GM12878 (cell line): ENCODE results near the gene RPL29. TPM values are rescaled to one million over a fixed set of nuclear protein-coding genes. Genes with fewer than 3 reads are reported as not detected.

Source experiments
- ATAC-seq: fragments of 200-7000 bp; cut with Tn5 transposase; 3 replicates; pipeline ENCODE4 v1.9.1; 2020; ENCODE audit warnings: mild to moderate bottlenecking, moderate library complexity
- BruUV-seq: library from RNA; stranded (reverse); fragments of 400-500 nt; replicated peaks from 2 replicates; lab custom pipeline; 2021; lab: Mats Ljungman, UMichigan
- CTCF ChIA-PET: fragments of 300-600 bp; sonication (Branson Sonifier 250); formaldehyde crosslinking; extraction: SDS; loops from one replicate; lab custom pipeline; 2021; ENCODE audit warnings: inconsistent platforms; lab: Yijun Ruan, JAX
- POLR2A ChIA-PET: fragments of 350-600 bp; formaldehyde crosslinking; extraction: SDS; loops from one replicate; lab custom pipeline; 2021; ENCODE audit warnings: inconsistent platforms; lab: Charles Lee
- RAD21 ChIA-PET: fragments of 300-600 bp; sonication (Branson Sonifier 250); formaldehyde crosslinking; loops from one replicate; lab custom pipeline; 2023; ENCODE audit warnings: antibody characterized with exemption; ENCODE audit not compliant: unreplicated experiment; lab: Charles Lee
- SMC1A ChIA-PET: fragments of 300-600 bp; sonication (Branson Sonifier 250); formaldehyde crosslinking; loops from one replicate; lab custom pipeline; 2023; ENCODE audit not compliant: unreplicated experiment, uncharacterized antibody; lab: Charles Lee
- DNase-seq: peaks from one replicate; pipeline ENCODE4 v3.0.0-alpha.2; 2011; ENCODE audit warnings: low read depth, low spot score
- FAIRE-seq: peaks from 3 replicates; lab custom pipeline; 2011; peaks lifted over from hg19 to GRCh38; lab: Jason Lieb, UNC
- H2AFZ ChIP-seq: 2 replicates; pipeline ENCODE4 v1.6.0; 2011; ENCODE audit warnings: low read depth, low read length, control low read depth; ENCODE audit not compliant: control insufficient read depth
- H3K27ac ChIP-seq: 2 replicates; pipeline ENCODE4 v1.5.1; 2011; ENCODE audit warnings: control low read depth; ENCODE audit not compliant: control insufficient read depth, insufficient read depth
- H3K27me3 ChIP-seq, 2 experiments: replicated peaks in 1 of 2; 2 replicates each; pipeline versions ENCODE4 v1.6.0 to v1.6.1; 2011; ENCODE audit warnings: low read length in 1 of 2; ENCODE audit not compliant: control insufficient read depth in 2 of 2, insufficient read depth in 2 of 2
- H3K36me3 ChIP-seq, 2 experiments: 2 replicates each; pipeline ENCODE4 v1.5.1; 2011; ENCODE audit warnings: low read length in 1 of 2; ENCODE audit not compliant: control insufficient read depth in 2 of 2, insufficient read depth in 2 of 2
- H3K4me1 ChIP-seq: 2 replicates; pipeline ENCODE4 v1.6.1; 2011; ENCODE audit warnings: mild to moderate bottlenecking, low read length, moderate library complexity, mixed read lengths; ENCODE audit not compliant: control insufficient read depth, insufficient read depth
- H3K4me2 ChIP-seq: 2 replicates; pipeline ENCODE4 v1.6.0; 2011; ENCODE audit warnings: control low read depth; ENCODE audit not compliant: control insufficient read depth, insufficient read depth
- H3K4me3 ChIP-seq: fragments of 200-600 bp; sonication (generic); 2 replicates; pipeline ENCODE4 v1.5.1; 2016
- H3K79me2 ChIP-seq: 2 replicates; pipeline ENCODE4 v1.6.0; 2011; ENCODE audit warnings: low read length; ENCODE audit not compliant: control insufficient read depth, insufficient read depth
- H3K9ac ChIP-seq: 2 replicates; pipeline ENCODE4 v1.8.0; 2011; ENCODE audit warnings: low read length, control low read depth, mixed read lengths; ENCODE audit not compliant: control insufficient read depth, insufficient read depth
- H3K9me3 ChIP-seq: replicated peaks from 3 replicates; pipeline ENCODE4 v1.5.1; 2011; ENCODE audit warnings: mild to moderate bottlenecking, low read length; ENCODE audit not compliant: control insufficient read depth, insufficient read depth
- H4K20me1 ChIP-seq: 2 replicates; pipeline ENCODE4 v1.6.0; 2011; ENCODE audit not compliant: control insufficient read depth, insufficient read depth
- ATF7 ChIP-seq: fragments of 450-650 bp; IDR thresholded peaks from 2 replicates; pipeline ENCODE4 v1.6.1; 2016; ENCODE audit warnings: low read depth, mild to moderate bottlenecking
- BACH1 ChIP-seq: fragments of 450-650 bp; IDR thresholded peaks from 2 replicates; pipeline ENCODE4 v1.6.1; 2017; ENCODE audit warnings: mild to moderate bottlenecking, borderline replicate concordance
- BCL3 ChIP-seq: IDR thresholded peaks from 2 replicates; pipeline ENCODE4 v1.6.1; 2011; ENCODE audit warnings: borderline replicate concordance, low read depth, mild to moderate bottlenecking, moderate library complexity, low read length; ENCODE audit not compliant: insufficient read depth, poor library complexity, severe bottlenecking
- BMI1 ChIP-seq: fragments of 450-650 bp; IDR thresholded peaks from 2 replicates; pipeline ENCODE4 v1.6.1; 2016; ENCODE audit warnings: mild to moderate bottlenecking, moderate library complexity, borderline replicate concordance
- BRCA1 ChIP-seq: IDR thresholded peaks from 2 replicates; pipeline ENCODE4 v1.6.1; 2011; ENCODE audit warnings: low read depth, low read length, improper control_type of control experiment
- EED ChIP-seq: sonication (generic); IDR thresholded peaks from 2 replicates; pipeline ENCODE4 v1.6.1; 2016; ENCODE audit warnings: antibody characterized with exemption, low read depth
- GATAD2B ChIP-seq: fragments of 450-650 bp; conservative IDR thresholded peaks from 2 replicates; pipeline ENCODE4 v1.6.1; 2017; ENCODE audit warnings: low read depth, mild to moderate bottlenecking, moderate library complexity
- HDGF ChIP-seq: fragments of 450-650 bp; IDR thresholded peaks from 2 replicates; pipeline ENCODE4 v1.6.1; 2016; ENCODE audit warnings: antibody characterized with exemption
- KLF5 ChIP-seq: fragments of 450-650 bp; IDR thresholded peaks from 2 replicates; pipeline ENCODE4 v1.6.1; 2014; ENCODE audit warnings: mild to moderate bottlenecking; ENCODE audit not compliant: partially characterized antibody
- MAX ChIP-seq: IDR thresholded peaks from 2 replicates; pipeline ENCODE4 v1.6.1; 2012; ENCODE audit warnings: low read depth, low read length, improper control_type of control experiment
- MTA2 ChIP-seq: fragments of 450-650 bp; IDR thresholded peaks from 2 replicates; pipeline ENCODE4 v1.6.1; 2016; ENCODE audit warnings: low read depth, mild to moderate bottlenecking, moderate library complexity
- MYC ChIP-seq: IDR thresholded peaks from 2 replicates; pipeline ENCODE4 v1.6.1; 2011; ENCODE audit warnings: mild to moderate bottlenecking, low read length, moderate library complexity, inconsistent platforms; ENCODE audit not compliant: insufficient read depth, insufficient replicate concordance, insufficient read length, severe bottlenecking
- NBN ChIP-seq: fragments of 450-650 bp; IDR thresholded peaks from 2 replicates; pipeline ENCODE4 v1.6.1; 2016
- PML ChIP-seq: IDR thresholded peaks from 2 replicates; pipeline ENCODE4 v1.6.1; 2012; ENCODE audit warnings: low read length, inconsistent platforms
- SIN3A ChIP-seq: IDR thresholded peaks from 2 replicates; pipeline ENCODE4 v1.6.1; 2012; ENCODE audit warnings: low read depth, low read length, improper control_type of control experiment
- SMARCA5 ChIP-seq: fragments of 450-650 bp; IDR thresholded peaks from 2 replicates; pipeline ENCODE4 v1.6.1; 2017; ENCODE audit warnings: mild to moderate bottlenecking
- SPI1 ChIP-seq: IDR thresholded peaks from 2 replicates; pipeline ENCODE4 v1.6.1; 2011; ENCODE audit warnings: low read depth, mild to moderate bottlenecking, low read length, moderate library complexity, borderline replicate concordance; ENCODE audit not compliant: insufficient read depth
- SUZ12 ChIP-seq: fragments of 200-600 bp; sonication (generic); IDR thresholded peaks from one replicate; pipeline ENCODE4 v1.6.1; 2018; ENCODE audit warnings: antibody characterized with exemption, mild to moderate bottlenecking; ENCODE audit not compliant: unreplicated experiment
- TCF12 ChIP-seq: IDR thresholded peaks from 2 replicates; pipeline ENCODE4 v1.6.1; 2011; ENCODE audit warnings: low read depth, mild to moderate bottlenecking, low read length
- TCF3 ChIP-seq: IDR thresholded peaks from 2 replicates; pipeline ENCODE4 v1.6.1; 2012; ENCODE audit warnings: low read depth, mild to moderate bottlenecking, low read length, borderline replicate concordance; ENCODE audit not compliant: insufficient read depth
- YBX1 ChIP-seq: fragments of 450-650 bp; IDR thresholded peaks from 2 replicates; pipeline ENCODE4 v1.6.1; 2016; ENCODE audit warnings: antibody characterized with exemption
- ZBED1 ChIP-seq: IDR thresholded peaks from 2 replicates; pipeline ENCODE4 v1.6.1; 2016; ENCODE audit warnings: borderline replicate concordance
- WGBS: methylation state at CpG from one replicate; pipeline ENCODE4 v1.1.6; 2016; ENCODE audit warnings: low lambda C conversion rate; ENCODE audit not compliant: insufficient replicate concordance, insufficient coverage; ENCODE audit errors: missing lambda C conversion rate; 5-methylcytosine and 5-hydroxymethylcytosine counted together
- in situ Hi-C: fragments of 300-500 bp; cut with MboI; formaldehyde crosslinking; loops from 9 replicates; pipeline ENCODE4 v1.14.3; 2018; ENCODE audit warnings: mixed read lengths
- intact Hi-C: fragments of 100-400 bp; cut with micrococcal nuclease; formaldehyde crosslinking; loops from one replicate; pipeline ENCODE4 v1.14.2; 2022; ENCODE audit not compliant: unreplicated experiment
- polyA plus RNA-seq, 11 experiments: library from polyadenylated mRNA; depleted of rRNA in 4 of 11; unstranded in 6 of 11; stranded (reverse) in 5 of 11; fragments of >200 nt; fragmentation: Nextera tagmentation in 4 of 11; fragmentation: Illumina TruSeq in 1 of 11; extraction: Ambion mirVana in 4 of 11; extraction: Trizol in 1 of 11; gene quantifications; 1 replicate in 1 of 11; 2 replicates in 10 of 11; pipeline versions ENCODE4 v1.2.1 to v1.2.3, GENCODE V29; 2011 to 2016; ENCODE audit warnings: inconsistent platforms in 2 of 11, missing spikeins in 2 of 11, low read depth in 1 of 11
- total RNA-seq, 4 experiments: library from RNA; depleted of rRNA in 3 of 4; stranded (reverse); fragments of >200 nt in 3 of 4; fragmentation: Illumina TruSeq in 1 of 4; extraction: Trizol in 1 of 4; gene quantifications; 2 replicates each; pipeline versions ENCODE4 v1.2.1 to v1.2.3, GENCODE V29; 2013 to 2021

The RPL29 gene
- total and polyA plus RNA-seq, 10 of the 15 experiments (the other 5 are each of a cell fraction or from before 2014, with no cell fraction given) = 1,053 to 2,477 (median 1,657) TPM

GRCh38 chr3:51982838-51983577 lies 12.7 kb downstream of the RPL29 start, which contains the start of gene ACY1 (continued):
- TF ChIP-seq SUZ12 (no peak), EED (peak; percentile 11; the same call in 1 of the 2 replicates), BACH1 (peak; percentile 84), SPI1 (no peak)

- SMC1A ChIA-PET = interaction anchor here (0.7 to 2.8 kb wide), 6 partner anchors 8 to 40 kb away, joined by 3 to 17 read pairs (median 4); partner anchors contain the start of genes ABHD14A, ABHD14B and RPL29
- Histone ChIP-seq H3K9ac (peak overlapping the region; percentile 83), H3K4me1 (peaks cover 8% of the 10 kb centered on the region), H2AFZ (peak overlapping the region; percentile 91), H3K4me2 (peak overlapping the region; percentile 96), H4K20me1 (no peaks in the 10 kb centered on the region), H3K27me3 (no peaks in the 10 kb centered on the region), H3K9me3 (no peaks in the 10 kb centered on the region), H3K79me2 (peaks cover 3% of the 10 kb centered on the region), H3K27ac (peak overlapping the region; percentile 73), H3K4me3 (peak overlapping the region; percentile 97), H3K36me3 (no peaks in the 10 kb centered on the region)
- POLR2A ChIA-PET = interaction anchor here (0.6 to 4.0 kb wide), 13 partner anchors 8 to 296 kb away, joined by 3 to 30 read pairs (median 4); partner anchors contain the start of genes ABHD14A, ABHD14B, ALAS1 and DUSP7
- DNase-seq (no peak), FAIRE-seq (peak; percentile 57), ATAC-seq (peak; percentile 82)
- TSS peak; percentile 83 for BruUV-seq
- in situ Hi-C loops = no loop called here
- CTCF ChIA-PET = interaction anchor here (0.7 to 4.6 kb wide), 22 partner anchors 9 to 430 kb away, joined by 3 to 56 read pairs (median 4); partner anchors contain the start of genes ABHD14A, ABHD14B, DUSP7 and PARP3
- WGBS = 0% methylated on average over 4 of the region's 4 CpGs
- RAD21 ChIA-PET = interaction anchor here (1.0 to 3.3 kb wide), 8 partner anchors 8 to 271 kb away, joined by 3 to 30 read pairs (median 6); partner anchors contain the start of genes ABHD14A, ABHD14B, PARP3 and PCBP4
- intact Hi-C loops = no loop called here
- TF ChIP-seq YBX1 (no peak), PML (no peak), EED (peak; percentile 5; the same call in 1 of the 2 replicates), SIN3A (0 out of 2 replicates have a peak, but pooled peaks have one; percentile 4), ATF7 (peak; percentile 36), BRCA1 (no peak), NBN (peak; percentile 78), KLF5 (no peak), SMARCA5 (peak; percentile 83; the same call in 1 of the 2 replicates), TCF12 (0 out of 2 replicates have a peak, but pooled peaks have one; percentile 62), BCL3 (no peak), BMI1 (no peak), HDGF (peak; percentile 95; the same call in 1 of the 2 replicates), GATAD2B (peak; percentile 26; the same call in 1 of the 2 replicates), MAX (peak; percentile 75; the same call in 1 of the 2 replicates), MYC (peak; percentile 88), ZBED1 (no peak), TCF3 (peak; percentile 56; the same call in 1 of the 2 replicates), MTA2 (peak; percentile 59)
Observed at GRCh38 chr3:51982352-51982837, 13.3 kb downstream of the RPL29 start.
